Prostate gland (tissue), 2 donors: ENCODE data around the gene DNAH14. TPM values are rescaled to one million over a fixed set of nuclear protein-coding genes. Genes with fewer than 3 reads are reported as not detected.

ENCODE experiments used
- DNase-seq: peaks from one replicate; pipeline ENCODE4 v3.0.0-alpha.2; 2019; ENCODE audit warnings: low spot score
- H3K27ac ChIP-seq, 2 donors: fragments of 200-600 bp; sonication (generic); 2 replicates each; pipeline ENCODE4 v1.5.1; 2017 to 2019
- H3K27me3 ChIP-seq: fragments of 200-600 bp; sonication (generic); replicated peaks from 2 replicates; pipeline ENCODE4 v1.5.1; 2019; ENCODE audit not compliant: insufficient read depth
- H3K36me3 ChIP-seq, 2 donors: fragments of 200-600 bp; sonication (generic); 1 replicate in 1 of 2; 2 replicates in 1 of 2; pipeline versions ENCODE4 v1.5.1 to v1.8.1; 2017 to 2019
- H3K4me1 ChIP-seq: fragments of 200-600 bp; sonication (generic); replicated peaks from 2 replicates; pipeline ENCODE4 v1.5.1; 2019
- H3K4me3 ChIP-seq, 2 donors: fragments of 200-600 bp; sonication (generic); 2 replicates each; pipeline ENCODE4 v1.5.1; 2017 to 2019
- H3K9me3 ChIP-seq: fragments of 200-600 bp; sonication (generic); 2 replicates; pipeline ENCODE4 v1.5.1; 2017
- CTCF ChIP-seq, 4 experiments: fragments of 200-600 bp in 2 of 4; fragments of 450-650 bp in 2 of 4; sonication (generic) in 2 of 4; IDR thresholded peaks; 1 replicate in 3 of 4; 2 replicates in 1 of 4; pipeline ENCODE4 v1.5.1; 2016 to 2019; ENCODE audit warnings: antibody characterized with exemption in 4 of 4, mild to moderate bottlenecking in 2 of 4, moderate library complexity in 2 of 4
- POLR2A ChIP-seq: fragments of 450-650 bp; IDR thresholded peaks from one replicate; pipeline ENCODE4 v1.6.1; 2016; ENCODE audit warnings: antibody characterized with exemption, mild to moderate bottlenecking
- POLR2AphosphoS5 ChIP-seq: sonication (generic); formaldehyde crosslinking; IDR thresholded peaks from one replicate; pipeline ENCODE4 v1.6.1; 2017; ENCODE audit warnings: antibody characterized with exemption
- WGBS: methylation state at CpG from one replicate; pipeline ENCODE4 v1.1.5; 2018; 5-methylcytosine and 5-hydroxymethylcytosine counted together
- intact Hi-C: fragments of 100-400 bp; cut with DNase I; formaldehyde crosslinking; loops from one replicate; pipeline ENCODE4 v1.14.2; 2022
- total RNA-seq, 2 donors: library from RNA; depleted of rRNA; stranded (reverse); fragments of >200 nt; gene quantifications; one replicate each; pipeline ENCODE4 v1.1.0, GENCODE V29; 2016

The DNAH14 gene
- total RNA-seq, 2 donors from 2014 or later: 16.5 to 26.8 TPM

GRCh38 chr1:225343618-225344017 is 414.1 kb downstream of the DNAH14 start:
- no peak for DNase-seq
- H3K4me3 ChIP-seq: no peak overlapping the region
- H3K27me3 ChIP-seq: no peaks in the 10 kb centered on the region
- H3K9me3 ChIP-seq: no peaks in the 10 kb centered on the region
- no peaks in the 10 kb centered on the region for H3K36me3 ChIP-seq
- intact Hi-C loops: no loop called here
- no peaks in the 10 kb centered on the region for H3K4me1 ChIP-seq
- TF ChIP-seq POLR2A (no peak), POLR2AphosphoS5 (no peak), CTCF (IDR thresholded peaks at IDR 0.05) (no peak)
- no peak overlapping the region for H3K27ac ChIP-seq

GRCh38 chr1:225347123-225347683 is 417.7 kb downstream of the DNAH14 start:
- DNase-seq: no peak
- 64% methylated on average over 3 of the region's 3 CpGs for WGBS
- no peaks in the 10 kb centered on the region for H3K27me3 ChIP-seq
- no peaks in the 10 kb centered on the region for H3K36me3 ChIP-seq
- no peak overlapping the region for H3K4me3 ChIP-seq
- no peak overlapping the region for H3K27ac ChIP-seq
- no peak for TF ChIP-seq CTCF (IDR thresholded peaks at IDR 0.05)
- H3K4me1 ChIP-seq: no peaks in the 10 kb centered on the region
- intact Hi-C loops: no loop called here
- H3K9me3 ChIP-seq: no peaks in the 10 kb centered on the region

GRCh38 chr1:225348400-225348799 is 418.9 kb downstream of the DNAH14 start:
- Histone ChIP-seq H3K9me3 (no peaks in the 10 kb centered on the region), H3K36me3 (no peaks in the 10 kb centered on the region), H3K27me3 (no peaks in the 10 kb centered on the region), H3K27ac (no peak overlapping the region), H3K4me1 (no peaks in the 10 kb centered on the region), H3K4me3 (no peak overlapping the region)
- DNase-seq: no peak
- intact Hi-C loops: no loop called here
- no peak for TF ChIP-seq POLR2A
- no peak for TF ChIP-seq POLR2AphosphoS5
- no peak for TF ChIP-seq CTCF (IDR thresholded peaks at IDR 0.05)

GRCh38 chr1:225349826-225350225 is 420.4 kb downstream of the DNAH14 start:
- Histone ChIP-seq H3K36me3 (no peaks in the 10 kb centered on the region), H3K27me3 (no peaks in the 10 kb centered on the region), H3K27ac (no peak overlapping the region), H3K4me1 (no peaks in the 10 kb centered on the region), H3K4me3 (no peak overlapping the region), H3K9me3 (no peaks in the 10 kb centered on the region)
- no peak for TF ChIP-seq CTCF (IDR thresholded peaks at IDR 0.05)
- no peak for TF ChIP-seq POLR2A
- TF ChIP-seq POLR2AphosphoS5: no peak
- DNase-seq: no peak
- intact Hi-C loops: no loop called here
- WGBS: 65% methylated on average over 2 of the region's 2 CpGs

GRCh38 chr1:225350872-225351271 is 421.4 kb downstream of the DNAH14 start:
- Histone ChIP-seq H3K4me1 (no peaks in the 10 kb centered on the region), H3K4me3 (no peak overlapping the region), H3K27ac (no peak overlapping the region), H3K27me3 (no peaks in the 10 kb centered on the region), H3K9me3 (no peaks in the 10 kb centered on the region), H3K36me3 (no peaks in the 10 kb centered on the region)
- TF ChIP-seq POLR2A (no peak), CTCF (IDR thresholded peaks at IDR 0.05) (no peak), POLR2AphosphoS5 (no peak)
- intact Hi-C loops: no loop called here
- DNase-seq: no peak
